ENCODE results near the gene CFAP90.

DNA sequence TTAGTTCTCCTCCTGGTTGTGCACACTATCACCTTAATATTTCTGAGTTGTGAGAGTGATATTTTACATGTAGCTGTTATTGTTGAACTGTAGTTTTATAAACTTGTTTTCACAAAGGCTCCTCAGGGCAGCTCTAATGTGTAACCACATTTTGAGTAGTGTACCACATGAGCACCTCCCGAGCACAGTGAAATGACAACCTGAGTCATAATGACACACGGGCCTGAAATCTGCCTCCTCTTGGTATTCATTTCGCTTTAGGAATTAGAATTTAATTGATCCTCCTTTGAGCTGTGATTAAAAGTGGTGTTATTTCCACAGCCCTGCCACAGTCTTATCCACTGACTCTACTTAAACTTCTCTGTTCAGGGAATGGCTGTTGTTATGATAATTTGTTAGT is 25.9 kb upstream of the CFAP90 start:
- TF ChIP-seq EP300 (IDR thresholded peaks at IDR 0.05; ENCODE audit: borderline replicate concordance in 1 of 2, low read depth in 1 of 2, low read length in 1 of 2) (no peak), POLR2AphosphoS5 (IDR thresholded peaks at IDR 0.05; ENCODE audit: low read depth, low read length) (no peak), RAD21 (IDR thresholded peaks at IDR 0.05; ENCODE audit: low read length) (no peak), NRF1 (IDR thresholded peaks at IDR 0.05; ENCODE audit: low read depth, low read length) (no peak), GABPA (IDR thresholded peaks at IDR 0.05; ENCODE audit: low read depth) (no peak), ELF1 (IDR thresholded peaks at IDR 0.05) (no peak), RFX5 (IDR thresholded peaks at IDR 0.05; ENCODE audit: low read length) (no peak), CHD2 (IDR thresholded peaks at IDR 0.05; ENCODE audit: low read length, partially characterized antibody) (no peak), YY1 (IDR thresholded peaks at IDR 0.05; ENCODE audit: low read depth) (no peak)
- TF ChIP-seq, protein P1, sequence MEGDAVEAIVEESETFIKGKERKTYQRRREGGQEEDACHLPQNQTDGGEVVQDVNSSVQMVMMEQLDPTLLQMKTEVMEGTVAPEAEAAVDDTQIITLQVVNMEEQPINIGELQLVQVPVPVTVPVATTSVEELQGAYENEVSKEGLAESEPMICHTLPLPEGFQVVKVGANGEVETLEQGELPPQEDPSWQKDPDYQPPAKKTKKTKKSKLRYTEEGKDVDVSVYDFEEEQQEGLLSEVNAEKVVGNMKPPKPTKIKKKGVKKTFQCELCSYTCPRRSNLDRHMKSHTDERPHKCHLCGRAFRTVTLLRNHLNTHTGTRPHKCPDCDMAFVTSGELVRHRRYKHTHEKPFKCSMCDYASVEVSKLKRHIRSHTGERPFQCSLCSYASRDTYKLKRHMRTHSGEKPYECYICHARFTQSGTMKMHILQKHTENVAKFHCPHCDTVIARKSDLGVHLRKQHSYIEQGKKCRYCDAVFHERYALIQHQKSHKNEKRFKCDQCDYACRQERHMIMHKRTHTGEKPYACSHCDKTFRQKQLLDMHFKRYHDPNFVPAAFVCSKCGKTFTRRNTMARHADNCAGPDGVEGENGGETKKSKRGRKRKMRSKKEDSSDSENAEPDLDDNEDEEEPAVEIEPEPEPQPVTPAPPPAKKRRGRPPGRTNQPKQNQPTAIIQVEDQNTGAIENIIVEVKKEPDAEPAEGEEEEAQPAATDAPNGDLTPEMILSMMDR (IDR thresholded peaks at IDR 0.05) = no peak
- TF ChIP-seq, protein P2, sequence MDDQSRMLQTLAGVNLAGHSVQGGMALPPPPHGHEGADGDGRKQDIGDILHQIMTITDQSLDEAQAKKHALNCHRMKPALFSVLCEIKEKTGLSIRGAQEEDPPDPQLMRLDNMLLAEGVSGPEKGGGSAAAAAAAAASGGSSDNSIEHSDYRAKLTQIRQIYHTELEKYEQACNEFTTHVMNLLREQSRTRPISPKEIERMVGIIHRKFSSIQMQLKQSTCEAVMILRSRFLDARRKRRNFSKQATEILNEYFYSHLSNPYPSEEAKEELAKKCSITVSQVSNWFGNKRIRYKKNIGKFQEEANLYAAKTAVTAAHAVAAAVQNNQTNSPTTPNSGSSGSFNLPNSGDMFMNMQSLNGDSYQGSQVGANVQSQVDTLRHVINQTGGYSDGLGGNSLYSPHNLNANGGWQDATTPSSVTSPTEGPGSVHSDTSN (IDR thresholded peaks at IDR 0.05) = no peak
